Endometrial microvascular endothelial cells (primary cell): ENCODE data around the gene MYOM3. TPM values are rescaled to one million over a fixed set of nuclear protein-coding genes. Genes with fewer than 3 reads are reported as not detected.

Experiments used
- in situ Hi-C: cut with HindIII; loops from 2 replicates; pipeline ENCODE4 v1.10.0; 2017; ENCODE audit warnings: low sequenced_read_pairs, low pct_unique_long_range_greater_than_20kb; ENCODE audit errors: inconsistent ontology term
- total RNA-seq: library from RNA; depleted of rRNA; stranded (reverse); fragments of >200 nt; gene quantifications from one replicate; pipeline ENCODE4 v1.2.3, GENCODE V29; 2015; ENCODE audit errors: inconsistent ontology term

The MYOM3 gene
- total RNA-seq, result not detected

GRCh38 chr1:24111996-24112779, at the start of gene MYOM3:
Gene MYOM3, minus strand, starts transcription at chr1:24112135. Its CDS starts 3,499 bp downstream, at chr1:24108636.
- in situ Hi-C loops, result no loop called here

GRCh38 chr1:24161270-24161669, 49.3 kb upstream of the MYOM3 start:
- in situ Hi-C loops, result no loop called here

GRCh38 chr1:24159366-24159765, 47.4 kb upstream of the MYOM3 start:
- in situ Hi-C loops, result no loop called here

- in situ Hi-C loops, result no loop called here
Observed at GRCh38 chr1:24157918-24158481, 46.1 kb upstream of the MYOM3 start.

GRCh38 chr1:24156542-24157260, 44.8 kb upstream of the MYOM3 start:
- in situ Hi-C loops, result no loop called here

GRCh38 chr1:24155011-24155782, 43.3 kb upstream of the MYOM3 start:
- in situ Hi-C loops, result no loop called here

GRCh38 chr1:24154215-24154614, 42.3 kb upstream of the MYOM3 start:
- in situ Hi-C loops, result no loop called here

- in situ Hi-C loops, result no loop called here
Observed at GRCh38 chr1:24152631-24153494, 40.9 kb upstream of the MYOM3 start.

GRCh38 chr1:24151175-24151533, 39.2 kb upstream of the MYOM3 start:
- in situ Hi-C loops, result no loop called here

- in situ Hi-C loops, result no loop called here
Observed at GRCh38 chr1:24150234-24151174, 38.6 kb upstream of the MYOM3 start.

- in situ Hi-C loops, result no loop called here
Observed at GRCh38 chr1:24149866-24150233, 37.9 kb upstream of the MYOM3 start.

GRCh38 chr1:24147816-24148215, 35.9 kb upstream of the MYOM3 start:
- in situ Hi-C loops, result no loop called here

- in situ Hi-C loops, result no loop called here
Observed at GRCh38 chr1:24147194-24147593, 35.3 kb upstream of the MYOM3 start.

- in situ Hi-C loops, result no loop called here
Observed at GRCh38 chr1:24142546-24143534, 30.9 kb upstream of the MYOM3 start, which contains the start of gene IL22RA1. Gene IL22RA1, minus strand, starts transcription at chr1:24143140. Its CDS starts 58 bp downstream, at chr1:24143082.

GRCh38 chr1:24141311-24141997, 29.5 kb upstream of the MYOM3 start:
- in situ Hi-C loops, result no loop called here

GRCh38 chr1:24140741-24141181, 28.8 kb upstream of the MYOM3 start:
- in situ Hi-C loops, result no loop called here
